Immature natural killer cell (primary cell): ENCODE measurements around the gene ZNF219. TPM values are rescaled to one million over a fixed set of nuclear protein-coding genes. Genes with fewer than 3 reads are reported as not detected.

Source experiments
- DNase-seq, 3 donors: peaks; one replicate each; pipeline ENCODE4 v3.0.0; 2022; ENCODE audit warnings: mixed read lengths in 1 of 3
- H3K27ac Mint-ChIP-seq, 6 donors: one replicate each; pipeline ENCODE4 v1.8.0; 2020; ENCODE audit warnings: mixed read lengths in 6 of 6, mild to moderate bottlenecking in 5 of 6, inconsistent platforms in 4 of 6, moderate library complexity in 3 of 6
- H3K27me3 Mint-ChIP-seq, 3 donors: one replicate each; pipeline ENCODE4 v1.8.0; 2020 to 2021; ENCODE audit warnings: low read depth in 3 of 3, mild to moderate bottlenecking in 3 of 3, mixed read lengths in 3 of 3, moderate library complexity in 3 of 3, inconsistent platforms in 1 of 3
- H3K36me3 Mint-ChIP-seq, 3 donors: one replicate each; pipeline ENCODE4 v1.8.0; 2020; ENCODE audit warnings: mixed read lengths in 3 of 3, inconsistent platforms in 2 of 3, mild to moderate bottlenecking in 2 of 3
- H3K4me1 Mint-ChIP-seq, 2 donors: one replicate each; pipeline ENCODE4 v1.8.0; 2020; ENCODE audit warnings: inconsistent platforms in 2 of 2, mild to moderate bottlenecking in 2 of 2, mixed read lengths in 2 of 2, moderate library complexity in 1 of 2
- H3K4me3 Mint-ChIP-seq, 5 donors: one replicate each; pipeline ENCODE4 v1.8.0; 2020; ENCODE audit warnings: mild to moderate bottlenecking in 5 of 5, mixed read lengths in 5 of 5, inconsistent platforms in 3 of 5, moderate library complexity in 3 of 5
- H3K9me3 Mint-ChIP-seq, 6 donors: one replicate each; pipeline ENCODE4 v1.8.0; 2020; ENCODE audit warnings: mild to moderate bottlenecking in 6 of 6, mixed read lengths in 6 of 6, inconsistent platforms in 4 of 6, moderate library complexity in 3 of 6
- polyA plus RNA-seq, 3 donors: library from polyadenylated mRNA; unstranded; fragments of 300-500 nt; fragmentation: Illumina TruSeq; gene quantifications; one replicate each; pipeline ENCODE4 v1.2.3, GENCODE V29; 2021

ZNF219 gene
- polyA plus RNA-seq, 3 donors from 2014 or later, result 0.88 to 3.3 (median 1.8) TPM

GRCh38 chr14:21059842-21060613 is 38.4 kb downstream of the ZNF219 start:
- DNase-seq, result no peak
- H3K4me1 Mint-ChIP-seq, result no peaks in the 10 kb centered on the region
- H3K9me3 Mint-ChIP-seq, result no peaks in the 10 kb centered on the region
- no peak overlapping the region for H3K27ac Mint-ChIP-seq
- peaks cover 2 to 22% (median 8%) of the 10 kb centered on the region in 3 donors for H3K27me3 Mint-ChIP-seq
- no peaks in the 10 kb centered on the region for H3K36me3 Mint-ChIP-seq
- no peak overlapping the region for H3K4me3 Mint-ChIP-seq

- H3K4me3 Mint-ChIP-seq, result no peak overlapping the region
- no peak overlapping the region for H3K27ac Mint-ChIP-seq
- no peaks in the 10 kb centered on the region for H3K9me3 Mint-ChIP-seq
- H3K27me3 Mint-ChIP-seq, result peaks cover 2 to 17% (median 8%) of the 10 kb centered on the region in 3 donors
- DNase-seq, result no peak
- H3K36me3 Mint-ChIP-seq, result no peaks in the 10 kb centered on the region
- no peaks in the 10 kb centered on the region for H3K4me1 Mint-ChIP-seq
Observed at GRCh38 chr14:21058903-21059302, 39.6 kb downstream of the ZNF219 start.

DNA sequence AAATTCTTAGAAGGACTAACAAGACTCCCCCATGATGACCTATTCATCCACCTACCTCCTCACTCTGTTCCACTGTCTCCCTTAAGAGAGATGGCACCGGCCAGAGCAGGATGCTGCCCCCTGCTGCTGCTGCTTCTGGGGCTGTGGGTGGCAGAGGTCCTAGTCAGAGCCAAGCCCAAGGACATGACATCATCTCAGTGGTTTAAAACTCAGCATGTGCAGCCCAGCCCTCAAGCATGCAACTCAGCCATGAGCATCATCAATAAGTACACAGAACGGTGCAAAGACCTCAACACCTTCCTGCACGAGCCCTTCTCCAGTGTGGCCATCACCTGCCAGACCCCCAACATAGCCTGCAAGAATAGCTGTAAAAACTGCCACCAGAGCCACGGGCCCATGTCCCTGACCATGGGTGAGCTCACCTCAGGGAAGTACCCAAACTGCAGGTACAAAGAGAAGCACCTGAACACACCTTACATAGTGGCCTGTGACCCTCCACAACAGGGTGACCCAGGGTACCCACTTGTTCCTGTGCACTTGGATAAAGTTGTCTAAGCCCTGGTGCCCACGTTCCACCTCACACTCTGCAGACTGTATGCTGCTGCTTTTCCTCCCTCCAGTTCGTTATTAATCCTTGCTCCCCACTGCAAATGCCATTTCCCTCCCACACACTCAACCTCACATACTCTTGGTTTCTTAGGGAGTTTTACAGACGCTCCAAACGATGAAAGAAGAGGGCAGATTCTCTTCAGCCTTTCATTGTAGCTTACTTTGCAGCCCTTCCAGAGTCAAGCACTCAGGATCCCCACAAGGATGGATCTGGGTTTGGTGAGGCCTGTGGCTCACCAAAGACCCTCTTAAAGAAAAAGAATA is 40.4 kb downstream of the ZNF219 start, which contains the start of gene RNASE8:
Gene RNASE8 (plus strand): TSS at position 20 of the 873 bp plus-strand sequence. CDS start 71 bp downstream, at position 91.
- H3K27ac Mint-ChIP-seq, result no peak within 1 kb of the TSS

GRCh38 chr14:21056520-21057163 is 41.8 kb downstream of the ZNF219 start:
- Mint-ChIP-seq H3K4me3 (no peak overlapping the region), H3K27me3 (peaks cover 0 to 7% (median 2%) of the 10 kb centered on the region in 3 donors), H3K9me3 (no peaks in the 10 kb centered on the region), H3K36me3 (no peaks in the 10 kb centered on the region), H3K27ac (no peak overlapping the region), H3K4me1 (no peaks in the 10 kb centered on the region)
- no peak for DNase-seq

More for the DNA sequence above, 40.4 kb downstream of the ZNF219 start, which contains the start of gene RNASE8:
- no peaks in the 10 kb centered on the region for H3K36me3 Mint-ChIP-seq
- no peaks in the 10 kb centered on the region for H3K9me3 Mint-ChIP-seq
- DNase-seq, result no peak
- no peaks in the 10 kb centered on the region for H3K4me1 Mint-ChIP-seq
- peaks cover under 1 to 10% (median 9%) of the 10 kb centered on the region in 3 donors for H3K27me3 Mint-ChIP-seq
- no peak within 1 kb of the TSS for H3K4me3 Mint-ChIP-seq

DNA sequence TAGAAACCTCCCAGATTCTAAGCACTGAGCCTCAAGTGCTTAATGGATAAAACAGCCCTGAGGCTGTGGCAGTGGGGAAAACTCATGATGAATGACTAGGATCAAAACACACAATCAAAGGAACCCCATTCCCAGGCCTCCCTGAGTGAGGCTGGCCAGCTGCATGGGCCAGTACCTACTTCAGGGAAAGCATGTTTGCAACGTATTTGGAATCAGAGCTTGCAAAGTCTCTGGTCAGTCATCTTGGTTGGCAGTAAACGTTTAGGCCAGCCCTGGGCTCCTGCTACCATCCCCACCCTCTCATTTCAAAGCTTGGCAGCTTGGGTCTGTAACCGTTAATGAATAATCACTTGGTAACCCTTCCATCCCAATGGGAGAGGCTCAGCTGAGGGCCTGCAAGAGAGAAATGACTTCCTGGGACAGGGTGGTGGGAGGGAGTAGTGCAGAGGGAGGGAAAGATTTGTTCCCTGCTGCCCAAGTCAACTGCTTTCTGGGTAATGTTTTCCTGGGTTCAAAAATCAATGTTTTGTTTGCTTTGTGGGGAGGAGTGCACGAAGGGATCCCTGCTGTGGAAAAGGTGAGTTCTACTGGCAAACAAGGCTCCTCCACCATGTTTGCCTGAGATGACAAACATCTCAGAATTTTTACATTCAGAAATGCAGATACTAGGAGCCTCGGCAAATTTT is 42.9 kb downstream of the ZNF219 start:
- DNase-seq, result no peak
- H3K4me3 Mint-ChIP-seq, result no peak overlapping the region
- H3K4me1 Mint-ChIP-seq, result no peaks in the 10 kb centered on the region
- H3K27ac Mint-ChIP-seq, result no peak overlapping the region
- peaks cover 0 to 7% (median 2%) of the 10 kb centered on the region in 3 donors for H3K27me3 Mint-ChIP-seq
- H3K36me3 Mint-ChIP-seq, result no peaks in the 10 kb centered on the region
- no peaks in the 10 kb centered on the region for H3K9me3 Mint-ChIP-seq

DNA sequence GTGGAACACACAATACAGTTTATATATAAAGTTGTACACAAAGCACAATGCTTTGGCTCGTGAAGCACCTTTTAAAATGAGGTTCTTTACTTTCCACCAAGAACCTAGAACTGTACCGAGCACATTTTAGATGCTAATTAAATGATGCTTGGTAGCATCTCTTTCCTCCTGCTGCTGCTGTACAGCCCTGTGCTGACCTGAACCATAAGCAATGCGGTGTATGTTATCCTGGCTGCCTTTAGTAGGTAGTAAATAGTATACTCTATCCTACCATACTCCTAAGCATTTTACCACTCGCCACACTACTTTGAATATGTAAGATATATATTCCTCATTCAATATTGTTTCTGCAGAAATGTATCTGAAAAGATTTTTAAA is 43.7 kb downstream of the ZNF219 start:
- Mint-ChIP-seq H3K36me3 (no peaks in the 10 kb centered on the region), H3K27ac (no peak overlapping the region), H3K4me3 (no peak overlapping the region), H3K9me3 (no peaks in the 10 kb centered on the region), H3K4me1 (no peaks in the 10 kb centered on the region), H3K27me3 (peaks cover 0 to 7% (median 2%) of the 10 kb centered on the region in 3 donors)
- DNase-seq, result no peak

DNA sequence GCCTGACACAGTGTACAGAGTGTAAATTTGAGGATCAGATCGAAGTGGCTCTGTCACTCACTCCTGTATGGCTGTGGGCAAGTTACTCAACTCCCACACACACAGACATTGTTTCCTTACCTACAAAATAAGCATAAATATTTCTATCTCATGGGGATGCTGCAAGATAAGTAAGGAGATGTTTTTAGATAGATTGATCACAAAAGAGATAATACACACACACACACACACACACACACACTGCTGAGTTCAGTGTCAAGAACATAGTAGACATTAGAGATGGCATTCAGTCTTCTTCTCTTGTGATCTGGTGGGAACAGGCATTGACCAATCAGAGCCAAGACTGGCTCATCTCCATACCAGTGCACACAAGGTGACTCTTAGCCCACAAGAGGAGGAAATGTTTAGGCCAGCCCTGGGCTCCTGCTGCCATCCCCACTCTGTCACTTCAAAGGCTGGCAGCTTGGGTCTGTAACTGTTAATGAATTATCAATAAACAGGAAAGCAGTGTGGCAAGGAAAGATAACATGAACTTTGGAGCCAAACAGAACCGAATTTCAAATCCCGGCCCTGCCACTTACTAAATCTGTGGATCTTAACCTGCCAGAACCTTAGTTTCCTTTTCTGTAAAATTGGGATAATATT is 44.2 kb downstream of the ZNF219 start:
- Mint-ChIP-seq H3K27me3 (peaks cover 0 to 7% (median 2%) of the 10 kb centered on the region in 3 donors), H3K4me1 (no peaks in the 10 kb centered on the region), H3K27ac (no peak overlapping the region), H3K36me3 (no peaks in the 10 kb centered on the region), H3K4me3 (no peak overlapping the region), H3K9me3 (no peaks in the 10 kb centered on the region)
- no peak for DNase-seq

- peaks cover 0 to 7% (median 2%) of the 10 kb centered on the region in 3 donors for H3K27me3 Mint-ChIP-seq
- H3K27ac Mint-ChIP-seq, result no peak overlapping the region
Observed at GRCh38 chr14:21053184-21054122, 45.0 kb downstream of the ZNF219 start.

DNA sequence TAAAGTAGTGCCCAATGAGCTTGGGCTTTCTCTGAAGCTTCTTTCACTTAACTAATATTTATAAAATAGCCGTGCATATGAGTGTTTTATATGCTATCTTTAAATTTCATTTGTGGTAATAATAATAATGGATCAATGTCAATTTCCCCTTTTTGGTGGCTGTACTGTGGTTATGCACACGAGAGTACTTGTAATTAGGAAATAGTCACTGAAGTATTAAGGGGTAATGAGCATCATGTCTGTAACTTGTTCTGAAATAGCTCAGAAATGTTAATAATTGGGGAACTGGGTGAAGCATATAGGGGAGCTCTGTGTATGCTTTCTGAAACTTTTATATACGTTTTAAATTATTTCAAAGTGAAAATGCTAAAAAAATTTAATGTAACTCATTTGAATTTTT is 47.9 kb downstream of the ZNF219 start:
- peaks cover 0 to 2% (median 0%) of the 10 kb centered on the region in 3 donors for H3K27me3 Mint-ChIP-seq
- H3K4me1 Mint-ChIP-seq, result no peaks in the 10 kb centered on the region
- DNase-seq, result no peak

More at GRCh38 chr14:21053184-21054122, 45.0 kb downstream of the ZNF219 start:
- Mint-ChIP-seq H3K9me3 (no peaks in the 10 kb centered on the region), H3K4me1 (no peaks in the 10 kb centered on the region), H3K36me3 (no peaks in the 10 kb centered on the region), H3K4me3 (no peak overlapping the region)
- no peak for DNase-seq

DNA sequence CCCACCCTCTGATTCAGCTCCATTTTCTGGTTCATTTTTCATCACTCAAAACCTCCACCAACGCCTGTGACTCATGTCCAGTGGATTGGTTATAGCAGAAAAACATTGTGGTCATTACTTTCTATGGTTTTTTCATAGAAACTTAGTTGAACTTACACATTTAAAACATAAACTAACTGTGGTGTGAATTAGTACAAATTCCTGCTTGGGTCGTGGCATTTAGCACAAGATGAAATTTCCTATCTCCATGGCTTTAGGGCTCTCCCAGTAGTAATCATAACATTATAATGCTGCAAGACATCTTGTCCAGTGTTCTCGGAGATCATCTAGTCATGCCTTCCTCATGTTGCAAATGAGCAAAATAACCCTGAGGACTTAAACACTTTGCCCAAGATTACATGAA is 49.2 kb downstream of the ZNF219 start:
- Mint-ChIP-seq H3K27ac (no peak overlapping the region), H3K4me3 (no peak overlapping the region), H3K4me1 (no peaks in the 10 kb centered on the region)

More for the DNA sequence above, 47.9 kb downstream of the ZNF219 start:
- Mint-ChIP-seq H3K4me3 (no peak overlapping the region), H3K27ac (no peak overlapping the region), H3K9me3 (no peaks in the 10 kb centered on the region), H3K36me3 (no peaks in the 10 kb centered on the region)

DNA sequence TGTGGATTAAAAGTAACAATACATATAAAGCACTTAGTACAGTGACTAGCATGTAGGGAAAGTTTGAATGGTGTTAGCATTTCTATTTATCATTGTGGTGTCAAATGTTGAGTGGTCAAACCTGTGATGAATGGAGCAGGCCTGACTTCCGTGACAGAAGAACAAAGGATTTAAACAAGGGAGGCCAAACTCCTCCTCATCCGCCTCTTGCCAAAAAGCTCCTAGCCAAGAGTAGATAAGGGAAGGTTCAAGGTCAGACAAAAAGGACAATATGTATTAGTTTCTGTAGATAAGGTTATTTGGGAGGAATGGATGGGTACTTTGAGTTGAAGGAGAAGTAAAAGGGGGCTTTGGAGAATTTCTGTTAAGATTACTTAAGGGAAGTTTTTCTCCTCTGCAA is 49.8 kb downstream of the ZNF219 start:
- Mint-ChIP-seq H3K27me3 (peaks cover 0 to 2% (median 2%) of the 10 kb centered on the region in 3 donors), H3K4me1 (no peaks in the 10 kb centered on the region), H3K9me3 (no peaks in the 10 kb centered on the region), H3K27ac (no peak overlapping the region), H3K36me3 (no peaks in the 10 kb centered on the region), H3K4me3 (no peak overlapping the region)
- no peak for DNase-seq

More for the DNA sequence above, 49.2 kb downstream of the ZNF219 start:
- Mint-ChIP-seq H3K9me3 (no peaks in the 10 kb centered on the region), H3K36me3 (no peaks in the 10 kb centered on the region), H3K27me3 (peaks cover 0 to 2% (median 2%) of the 10 kb centered on the region in 3 donors)
- no peak for DNase-seq

- no peaks in the 10 kb centered on the region for H3K9me3 Mint-ChIP-seq
- H3K27ac Mint-ChIP-seq, result no peak overlapping the region
- no peak for DNase-seq
- no peak overlapping the region for H3K4me3 Mint-ChIP-seq
- H3K36me3 Mint-ChIP-seq, result no peaks in the 10 kb centered on the region
- H3K4me1 Mint-ChIP-seq, result no peaks in the 10 kb centered on the region
- peaks cover 3 to 6% (median 4%) of the 10 kb centered on the region in 3 donors for H3K27me3 Mint-ChIP-seq
Observed at GRCh38 chr14:21047378-21047781, 51.1 kb downstream of the ZNF219 start.
